Sigmoid colon (tissue), 7 donors: ENCODE data around the gene PSMC6. TPM values are rescaled to one million over a fixed set of nuclear protein-coding genes. Genes with fewer than 3 reads are reported as not detected.

ENCODE experiments used
- DNase-seq: peaks from one replicate; pipeline ENCODE4 v3.0.0-alpha.2; 2019
- H3K27ac ChIP-seq, 4 donors: fragments of 200-600 bp; sonication (generic); one replicate each; pipeline ENCODE4 v1.5.1; 2016 to 2019; ENCODE audit warnings: mild to moderate bottlenecking in 1 of 4
- H3K27me3 ChIP-seq, 3 donors: fragments of 200-600 bp; sonication (generic); one replicate each; pipeline ENCODE4 v1.5.1; 2019; ENCODE audit warnings: mild to moderate bottlenecking in 1 of 3
- H3K36me3 ChIP-seq, 4 donors: fragments of 200-600 bp; sonication (generic); one replicate each; pipeline ENCODE4 v1.5.1; 2016 to 2019
- H3K4me1 ChIP-seq, 4 donors: fragments of 200-600 bp; sonication (generic); one replicate each; pipeline ENCODE4 v1.5.1; 2017 to 2019
- H3K4me3 ChIP-seq, 4 donors: fragments of 200-600 bp; sonication (generic); one replicate each; pipeline ENCODE4 v1.5.1; 2017 to 2019; ENCODE audit warnings: mild to moderate bottlenecking in 2 of 4, moderate library complexity in 1 of 4
- H3K9me3 ChIP-seq, 4 donors: fragments of 200-600 bp in 3 of 4; sonication (generic) in 3 of 4; one replicate each; pipeline versions ENCODE4 v1.5.1 to v1.6.1; 2013 to 2019
- EP300 ChIP-seq, 4 donors: sonication (generic); formaldehyde crosslinking; IDR thresholded peaks; one replicate each; pipeline ENCODE4 v1.6.1; 2017; ENCODE audit warnings: antibody characterized with exemption in 4 of 4
- POLR2A ChIP-seq, 2 donors: fragments of 450-650 bp; IDR thresholded peaks; one replicate each; pipeline ENCODE4 v1.6.1; 2016; ENCODE audit warnings: antibody characterized with exemption in 2 of 2, mild to moderate bottlenecking in 2 of 2, moderate library complexity in 2 of 2
- POLR2AphosphoS5 ChIP-seq, 4 donors: sonication (generic); formaldehyde crosslinking; IDR thresholded peaks; one replicate each; pipeline ENCODE4 v1.6.1; 2017; ENCODE audit warnings: antibody characterized with exemption in 4 of 4
- WGBS, 2 donors: extraction: QIAGEN DNeasy Blood & Tissue Kit; methylation state at CpG; one replicate each; pipeline ENCODE4 v1.1.7; 2013; 5-methylcytosine and 5-hydroxymethylcytosine counted together
- intact Hi-C: fragments of 100-400 bp; cut with DNase I; formaldehyde crosslinking; loops from one replicate; pipeline ENCODE4 v1.15.1; 2023
- polyA plus RNA-seq, 3 donors: library from polyadenylated mRNA; stranded (reverse); fragments of 200-250 nt; gene quantifications; one replicate each; pipeline ENCODE4 v1.2.3, GENCODE V29; 2013
- total RNA-seq, 4 donors: library from RNA; depleted of rRNA; stranded (reverse); fragments of >200 nt; gene quantifications; one replicate each; pipeline ENCODE4 v1.1.0, GENCODE V29; 2016
- TF ChIP-seq, protein P1 (sequence below), 4 experiments: fragments of 450-650 bp in 3 of 4; fragments of 200-600 bp in 1 of 4; IDR thresholded peaks; one replicate each; pipeline ENCODE4 v1.5.1; 2016 to 2019; ENCODE audit warnings: antibody characterized with exemption in 4 of 4, mild to moderate bottlenecking in 3 of 4, moderate library complexity in 2 of 4
- donor health status: healthy with polysubstance abuse.
- donor health status: Bipolar disorder and iron deficiency.
- donor health status: healthy.

Gene PSMC6
- total and polyA plus RNA-seq, 7 donors = 60.7 to 94.2 (median 81.0) TPM

DNA sequence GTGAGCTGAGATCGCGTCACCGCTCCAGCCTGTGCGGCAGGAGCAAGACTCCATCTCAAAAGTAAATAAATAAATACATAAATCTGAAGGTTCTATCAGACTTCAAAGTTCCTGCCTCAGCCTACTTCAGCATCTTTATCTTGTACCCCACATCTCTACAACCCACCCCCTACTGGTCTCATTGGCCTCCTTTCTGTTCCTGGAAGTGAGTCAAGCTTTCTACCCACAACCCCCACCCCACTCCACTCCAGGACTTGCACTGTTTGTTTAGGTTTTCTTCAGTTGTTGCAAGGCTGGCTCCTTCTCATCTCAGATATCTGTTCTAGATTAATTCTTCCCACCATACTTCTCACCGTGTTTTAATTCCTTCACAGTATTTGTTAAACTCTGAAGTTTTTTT is 714 bp upstream of the PSMC6 start:
- Histone ChIP-seq H3K4me3 (peak overlapping the region in 3 of 4 donors; percentile 68 to 81 (median 69)), H3K9me3 (no peaks in the 10 kb centered on the region), H3K27ac (peak overlapping the region; percentile 86 to 87 (median 87)), H3K4me1 (peaks cover 0 to 29% (median 16%) of the 10 kb centered on the region in 4 donors), H3K27me3 (no peaks in the 10 kb centered on the region), H3K36me3 (peaks cover 0 to 28% (median 2%) of the 10 kb centered on the region in 4 donors)
- TF ChIP-seq EP300 (IDR thresholded peaks at IDR 0.05) = no peak
- TF ChIP-seq, protein P1, sequence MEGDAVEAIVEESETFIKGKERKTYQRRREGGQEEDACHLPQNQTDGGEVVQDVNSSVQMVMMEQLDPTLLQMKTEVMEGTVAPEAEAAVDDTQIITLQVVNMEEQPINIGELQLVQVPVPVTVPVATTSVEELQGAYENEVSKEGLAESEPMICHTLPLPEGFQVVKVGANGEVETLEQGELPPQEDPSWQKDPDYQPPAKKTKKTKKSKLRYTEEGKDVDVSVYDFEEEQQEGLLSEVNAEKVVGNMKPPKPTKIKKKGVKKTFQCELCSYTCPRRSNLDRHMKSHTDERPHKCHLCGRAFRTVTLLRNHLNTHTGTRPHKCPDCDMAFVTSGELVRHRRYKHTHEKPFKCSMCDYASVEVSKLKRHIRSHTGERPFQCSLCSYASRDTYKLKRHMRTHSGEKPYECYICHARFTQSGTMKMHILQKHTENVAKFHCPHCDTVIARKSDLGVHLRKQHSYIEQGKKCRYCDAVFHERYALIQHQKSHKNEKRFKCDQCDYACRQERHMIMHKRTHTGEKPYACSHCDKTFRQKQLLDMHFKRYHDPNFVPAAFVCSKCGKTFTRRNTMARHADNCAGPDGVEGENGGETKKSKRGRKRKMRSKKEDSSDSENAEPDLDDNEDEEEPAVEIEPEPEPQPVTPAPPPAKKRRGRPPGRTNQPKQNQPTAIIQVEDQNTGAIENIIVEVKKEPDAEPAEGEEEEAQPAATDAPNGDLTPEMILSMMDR (IDR thresholded peaks at IDR 0.05) = no peak
- TF ChIP-seq POLR2A (IDR thresholded peaks at IDR 0.05) = no peak
- no peak for TF ChIP-seq POLR2AphosphoS5 (IDR thresholded peaks at IDR 0.05)
- DNase-seq = no peak
- 86 to 87% methylated on average over 5 of the region's 5 CpGs for WGBS, 2 donors
- intact Hi-C loops = loop anchor here (2.0 to 10.0 kb wide), 2 partner anchors 23 to 249 kb away; partner anchors contain the start of gene FERMT2

DNA sequence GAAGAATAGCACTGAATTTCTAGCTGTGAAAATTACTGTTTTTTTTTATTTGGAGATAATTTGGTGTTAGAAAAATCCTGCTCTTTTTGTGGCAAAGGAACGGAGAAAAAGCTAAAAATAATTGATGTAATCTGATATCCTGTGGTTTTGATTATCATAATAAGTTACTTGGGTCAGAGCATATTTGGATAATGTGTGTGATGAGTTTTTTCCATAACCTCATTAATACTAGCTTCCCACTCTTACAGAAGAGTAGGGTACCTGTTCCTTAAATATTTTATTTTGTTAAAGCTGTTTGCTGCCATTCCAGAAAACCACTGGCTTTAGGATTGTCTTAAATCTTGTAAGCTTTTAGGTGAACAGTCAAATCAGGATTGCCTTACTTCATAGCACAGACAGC is 4.7 kb downstream of the PSMC6 start:
- intact Hi-C loops = no loop called here
- H3K36me3 ChIP-seq = peaks cover 23 to 82% (median 29%) of the 10 kb centered on the region in 4 donors
- no peak overlapping the region for H3K4me3 ChIP-seq
- no peaks in the 10 kb centered on the region for H3K27me3 ChIP-seq
- peaks cover 0 to 23% (median 11%) of the 10 kb centered on the region in 4 donors for H3K4me1 ChIP-seq
- no peak for DNase-seq
- 71 to 78% methylated on average over 1 of the region's 1 CpG for WGBS, 2 donors
- H3K9me3 ChIP-seq = no peaks in the 10 kb centered on the region
- no peak overlapping the region for H3K27ac ChIP-seq
- TF ChIP-seq, protein P1 (IDR thresholded peaks at IDR 0.05) = no peak
- TF ChIP-seq POLR2AphosphoS5 (IDR thresholded peaks at IDR 0.05) = no peak
- TF ChIP-seq EP300 (IDR thresholded peaks at IDR 0.05) = no peak
- no peak for TF ChIP-seq POLR2A (IDR thresholded peaks at IDR 0.05)

DNA sequence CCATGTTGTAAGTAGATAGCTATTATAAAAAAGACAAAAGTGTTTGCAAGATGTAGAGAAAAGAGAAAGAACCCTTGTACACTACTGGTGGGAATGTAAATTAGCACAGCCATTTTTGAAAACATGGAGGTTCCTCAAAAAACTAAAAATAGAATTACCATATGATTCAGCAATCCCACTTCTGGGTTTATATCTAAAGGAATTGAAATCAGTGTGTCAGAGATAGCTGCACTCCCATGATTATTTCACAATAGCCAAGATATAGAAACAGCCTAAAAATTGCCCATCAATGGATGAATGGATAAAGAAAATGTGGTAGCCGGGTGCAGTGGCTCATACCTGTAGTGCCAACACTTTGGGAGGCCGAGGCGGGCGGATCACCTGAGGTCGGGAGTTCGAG is 9.2 kb downstream of the PSMC6 start:
- Histone ChIP-seq H3K27ac (no peak overlapping the region), H3K27me3 (no peaks in the 10 kb centered on the region), H3K4me3 (no peak overlapping the region), H3K36me3 (peaks cover 30 to 99% (median 58%) of the 10 kb centered on the region in 4 donors), H3K9me3 (no peaks in the 10 kb centered on the region), H3K4me1 (no peaks in the 10 kb centered on the region)
- 92 to 93% methylated on average over 6 of the region's 6 CpGs for WGBS, 2 donors
- intact Hi-C loops = no loop called here
- DNase-seq = no peak
- TF ChIP-seq EP300 (IDR thresholded peaks at IDR 0.05) = no peak
- TF ChIP-seq, protein P1 (IDR thresholded peaks at IDR 0.05) = no peak
- TF ChIP-seq POLR2AphosphoS5 (IDR thresholded peaks at IDR 0.05) = no peak
- TF ChIP-seq POLR2A (IDR thresholded peaks at IDR 0.05) = no peak

DNA sequence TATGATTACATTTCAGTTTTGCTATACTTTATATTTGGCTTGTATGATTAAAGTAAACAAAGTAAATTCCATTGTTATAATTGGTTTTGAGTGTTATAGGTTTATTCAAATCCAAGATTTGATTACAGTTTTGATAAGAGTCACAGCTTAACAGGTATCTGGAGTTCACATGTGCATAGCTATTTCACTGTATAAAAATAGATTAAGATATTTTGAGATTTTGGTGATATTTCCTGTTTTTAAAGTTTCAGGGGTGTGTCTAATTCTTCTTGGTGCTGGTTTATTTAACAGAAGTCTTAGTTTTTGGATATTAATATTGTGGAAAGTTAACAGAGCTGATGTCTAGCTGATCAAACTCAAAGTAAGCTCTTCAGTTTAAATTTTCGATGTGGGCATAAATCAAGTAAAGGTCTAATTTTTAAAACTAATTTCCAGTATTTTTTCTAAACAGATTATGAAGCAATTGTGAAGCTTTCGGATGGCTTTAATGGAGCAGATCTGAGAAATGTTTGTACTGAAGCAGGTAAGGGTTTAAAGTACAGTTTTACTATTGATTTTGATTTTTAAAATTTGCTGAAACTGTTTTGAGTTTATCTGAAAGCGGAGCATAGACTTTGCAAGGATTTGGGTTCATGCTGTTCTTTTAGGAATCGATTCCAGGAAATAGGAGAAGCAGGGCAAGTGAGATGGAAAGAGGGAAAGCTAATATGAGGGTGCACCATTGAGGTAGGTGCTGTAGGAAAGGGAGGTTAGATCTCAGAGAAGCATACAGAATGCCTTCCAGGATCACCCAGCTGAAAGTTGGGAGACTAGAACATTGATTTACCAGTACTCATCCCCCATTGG is 16.7 kb downstream of the PSMC6 start:
- no peaks in the 10 kb centered on the region for H3K27me3 ChIP-seq
- H3K9me3 ChIP-seq = no peaks in the 10 kb centered on the region
- no peak overlapping the region for H3K27ac ChIP-seq
- no peaks in the 10 kb centered on the region for H3K4me1 ChIP-seq
- H3K36me3 ChIP-seq = peaks cover 37 to 97% (median 50%) of the 10 kb centered on the region in 4 donors
- H3K4me3 ChIP-seq = no peak overlapping the region
- intact Hi-C loops = no loop called here
- DNase-seq = no peak
- TF ChIP-seq POLR2A (IDR thresholded peaks at IDR 0.05) (no peak), POLR2AphosphoS5 (IDR thresholded peaks at IDR 0.05) (no peak), EP300 (IDR thresholded peaks at IDR 0.05) (no peak)
- TF ChIP-seq, protein P1 (IDR thresholded peaks at IDR 0.05) = no peak
- WGBS, 2 donors = 97 to 98% methylated on average over 4 of the region's 4 CpGs
